Nephron (organoid): Measurements from ENCODE around the gene ZNF407.

ENCODE experiments used
- H3K27ac Mint-ChIP-seq, 3 experiments: 2 replicates each; pipeline ENCODE4 v1.8.0; 2020; ENCODE audit warnings: mixed read lengths in 3 of 3, mild to moderate bottlenecking in 2 of 3, moderate library complexity in 1 of 3
- H3K27me3 Mint-ChIP-seq: 2 replicates; pipeline ENCODE4 v1.8.0; 2021; ENCODE audit warnings: low read depth, mild to moderate bottlenecking, moderate library complexity, mixed read lengths
- H3K36me3 Mint-ChIP-seq: 2 replicates; pipeline ENCODE4 v1.8.0; 2020; ENCODE audit warnings: low read depth, mixed read lengths
- H3K4me1 Mint-ChIP-seq: 2 replicates; pipeline ENCODE4 v1.8.0; 2020; ENCODE audit warnings: mixed read lengths
- H3K4me3 Mint-ChIP-seq, 3 experiments: 2 replicates each; pipeline ENCODE4 v1.8.0; 2020; ENCODE audit warnings: mild to moderate bottlenecking in 3 of 3, mixed read lengths in 3 of 3, moderate library complexity in 2 of 3
- H3K9me3 Mint-ChIP-seq: 2 replicates; pipeline ENCODE4 v1.8.0; 2020; ENCODE audit warnings: mixed read lengths
- TF ChIP-seq, protein P1 (sequence below), 3 experiments: fragments of 200-600 bp; sonication (generic); IDR thresholded peaks; one replicate each; pipeline ENCODE4 v1.5.0; 2021; ENCODE audit warnings: antibody characterized with exemption in 3 of 3; ENCODE audit not compliant: unreplicated experiment in 3 of 3

ZNF407 gene

DNA sequence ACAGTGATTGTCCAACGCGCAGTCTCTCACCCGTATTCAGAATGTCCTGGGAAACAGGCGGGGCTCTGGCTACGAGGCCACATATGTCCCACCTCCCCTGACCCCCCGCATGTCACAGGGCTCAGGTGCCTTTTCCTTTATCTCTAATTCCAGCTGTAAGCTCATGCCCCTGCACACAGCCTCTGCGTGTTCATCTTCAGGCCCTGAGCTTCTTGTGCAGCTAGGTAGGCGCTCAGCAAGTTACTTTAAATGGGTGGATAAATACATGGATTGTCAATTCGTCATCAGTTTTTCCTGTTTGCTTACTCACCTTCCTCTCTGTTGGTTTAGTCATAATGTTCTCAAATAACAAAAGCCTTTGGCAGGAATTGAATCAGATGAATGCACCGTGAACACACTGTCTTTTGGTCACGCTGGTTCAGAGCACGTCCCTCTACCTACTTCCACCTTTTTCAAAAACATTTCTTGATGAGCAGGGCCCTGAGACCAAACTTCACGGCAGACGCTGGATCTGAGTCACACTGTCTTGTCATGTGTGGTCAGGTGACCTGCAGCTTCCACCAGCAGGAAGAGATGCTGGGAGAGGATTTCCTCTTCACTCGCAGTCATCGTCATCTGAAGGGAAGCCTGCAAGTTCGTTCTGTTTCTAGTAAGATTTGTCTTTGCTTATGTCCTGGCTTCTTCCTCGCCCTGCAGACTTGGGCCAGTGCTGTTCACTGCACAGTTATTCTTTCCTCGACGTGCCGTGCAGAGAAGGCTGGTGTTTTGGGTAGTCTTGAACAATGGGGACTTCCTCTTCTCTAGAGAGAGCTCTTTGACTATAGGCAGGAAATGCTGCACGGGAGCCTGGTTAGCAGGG lies 473.2 kb downstream of the ZNF407 start:
- Mint-ChIP-seq H3K27ac (peak overlapping the region; percentile 66 to 79 (median 69)), H3K4me1 (peaks cover 31% of the 10 kb centered on the region), H3K9me3 (peaks cover 2% of the 10 kb centered on the region), H3K36me3 (peaks cover under 1% of the 10 kb centered on the region), H3K27me3 (no peaks in the 10 kb centered on the region), H3K4me3 (no peak overlapping the region)
- TF ChIP-seq, protein P1, sequence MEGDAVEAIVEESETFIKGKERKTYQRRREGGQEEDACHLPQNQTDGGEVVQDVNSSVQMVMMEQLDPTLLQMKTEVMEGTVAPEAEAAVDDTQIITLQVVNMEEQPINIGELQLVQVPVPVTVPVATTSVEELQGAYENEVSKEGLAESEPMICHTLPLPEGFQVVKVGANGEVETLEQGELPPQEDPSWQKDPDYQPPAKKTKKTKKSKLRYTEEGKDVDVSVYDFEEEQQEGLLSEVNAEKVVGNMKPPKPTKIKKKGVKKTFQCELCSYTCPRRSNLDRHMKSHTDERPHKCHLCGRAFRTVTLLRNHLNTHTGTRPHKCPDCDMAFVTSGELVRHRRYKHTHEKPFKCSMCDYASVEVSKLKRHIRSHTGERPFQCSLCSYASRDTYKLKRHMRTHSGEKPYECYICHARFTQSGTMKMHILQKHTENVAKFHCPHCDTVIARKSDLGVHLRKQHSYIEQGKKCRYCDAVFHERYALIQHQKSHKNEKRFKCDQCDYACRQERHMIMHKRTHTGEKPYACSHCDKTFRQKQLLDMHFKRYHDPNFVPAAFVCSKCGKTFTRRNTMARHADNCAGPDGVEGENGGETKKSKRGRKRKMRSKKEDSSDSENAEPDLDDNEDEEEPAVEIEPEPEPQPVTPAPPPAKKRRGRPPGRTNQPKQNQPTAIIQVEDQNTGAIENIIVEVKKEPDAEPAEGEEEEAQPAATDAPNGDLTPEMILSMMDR (IDR thresholded peaks at IDR 0.05; ENCODE audit: unreplicated experiment in 3 of 3): no peak

DNA sequence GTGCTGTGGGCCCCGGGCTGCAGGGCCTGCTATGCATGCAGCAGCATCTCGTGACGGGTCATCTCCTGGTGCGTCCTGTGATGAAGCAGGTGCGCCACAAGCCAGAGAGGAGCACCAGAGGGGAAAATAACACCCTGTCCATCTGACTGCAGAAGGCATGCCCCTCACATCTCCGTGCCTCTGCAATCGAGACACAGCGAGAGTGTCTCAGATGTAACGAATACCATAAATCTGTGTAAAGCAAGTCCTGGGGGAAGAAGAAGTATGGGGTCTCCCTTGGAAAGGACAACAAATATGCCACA lies 473.8 kb downstream of the ZNF407 start:
- Mint-ChIP-seq H3K4me1 (peaks cover 30% of the 10 kb centered on the region), H3K4me3 (no peak overlapping the region), H3K9me3 (peaks cover 4% of the 10 kb centered on the region), H3K27ac (peak overlapping the region; percentile 66 to 79 (median 69)), H3K36me3 (no peaks in the 10 kb centered on the region), H3K27me3 (no peaks in the 10 kb centered on the region)
- TF ChIP-seq, protein P1 (IDR thresholded peaks at IDR 0.05; ENCODE audit: unreplicated experiment in 3 of 3): no peak

DNA sequence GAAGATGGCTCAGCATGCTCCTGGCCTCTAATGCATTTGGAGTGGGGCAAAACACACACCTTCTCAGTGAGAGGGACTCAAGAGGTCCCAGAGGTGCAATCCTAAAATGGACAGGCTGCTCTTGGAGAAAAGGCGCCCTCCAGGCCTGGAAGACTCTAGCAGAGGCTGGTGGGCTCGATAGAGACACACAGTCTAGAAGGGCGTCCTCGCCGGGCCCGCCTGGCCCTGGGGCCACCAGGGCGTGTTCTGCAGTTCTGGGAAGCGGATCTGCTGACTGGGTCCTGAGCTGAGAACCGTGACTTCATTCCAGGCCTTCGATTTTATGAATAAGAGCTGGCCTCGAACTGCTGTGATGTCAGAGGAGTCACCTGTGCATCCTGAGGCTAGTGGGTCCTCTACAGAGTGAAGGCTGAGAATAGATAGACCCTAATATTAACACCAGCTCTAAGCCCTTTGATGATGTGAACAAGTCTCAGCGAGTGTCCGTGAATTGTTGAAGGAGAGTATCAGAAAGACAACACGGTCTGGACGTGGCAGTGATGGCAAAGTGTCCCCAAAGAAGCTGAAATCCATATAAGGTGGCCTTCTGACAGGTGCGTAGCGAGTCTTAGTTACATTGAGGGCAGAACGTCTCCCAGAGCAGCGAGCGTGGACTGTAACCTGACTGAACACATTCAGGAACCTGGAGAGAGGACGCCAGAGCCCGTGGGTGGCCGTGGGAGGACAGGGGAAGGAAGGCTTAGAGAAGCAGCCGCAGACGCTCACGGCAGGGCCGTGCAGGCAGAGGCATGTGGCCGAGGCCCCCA lies 474.4 kb downstream of the ZNF407 start:
- Mint-ChIP-seq H3K4me1 (peaks cover 30% of the 10 kb centered on the region), H3K27me3 (no peaks in the 10 kb centered on the region)

DNA sequence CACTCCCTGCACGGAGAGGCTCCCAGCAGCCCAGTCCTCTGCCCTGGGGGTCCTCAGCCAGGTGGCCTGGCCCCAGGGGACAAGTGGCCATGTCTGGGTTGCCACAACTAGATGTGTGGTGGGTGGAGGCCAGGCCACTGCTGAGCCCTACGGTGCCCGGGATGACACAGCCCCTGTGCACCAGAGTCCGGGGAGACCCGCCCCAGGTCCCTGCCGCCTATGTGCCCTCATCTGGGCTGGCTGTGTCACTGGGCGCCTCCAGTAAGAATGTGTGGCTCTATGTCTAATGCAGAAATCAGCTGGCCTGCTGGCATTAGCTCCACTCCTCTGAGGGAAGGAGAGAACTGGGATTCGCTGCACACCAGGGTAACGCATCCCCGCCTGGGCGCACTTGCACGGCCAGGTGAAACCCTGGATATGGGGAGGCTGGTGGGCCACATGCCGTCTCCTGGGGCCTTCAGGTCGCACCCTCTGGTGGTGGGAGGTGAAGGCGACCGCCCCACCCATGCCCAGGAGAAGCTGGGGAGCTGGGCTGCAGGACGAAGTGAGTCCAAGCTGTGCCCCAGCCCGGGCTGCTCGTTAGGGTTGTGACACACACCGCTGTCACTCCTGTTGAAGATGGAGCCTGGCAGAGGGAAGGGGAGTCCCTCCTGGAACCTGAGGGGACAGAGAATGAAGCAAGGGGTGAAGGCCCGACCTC lies 475.2 kb downstream of the ZNF407 start:
- H3K27me3 Mint-ChIP-seq: no peaks in the 10 kb centered on the region
- peaks cover 30% of the 10 kb centered on the region for H3K4me1 Mint-ChIP-seq
- no peak overlapping the region for H3K27ac Mint-ChIP-seq
- H3K9me3 Mint-ChIP-seq: peaks cover 10% of the 10 kb centered on the region
- TF ChIP-seq, protein P1 (IDR thresholded peaks at IDR 0.05; ENCODE audit: unreplicated experiment in 3 of 3): no peak
- no peaks in the 10 kb centered on the region for H3K36me3 Mint-ChIP-seq
- no peak overlapping the region for H3K4me3 Mint-ChIP-seq

More for the DNA sequence above, 474.4 kb downstream of the ZNF407 start:
- Mint-ChIP-seq H3K36me3 (no peaks in the 10 kb centered on the region), H3K4me3 (no peak overlapping the region), H3K9me3 (peaks cover 7% of the 10 kb centered on the region), H3K27ac (no peak overlapping the region)
- TF ChIP-seq, protein P1 (IDR thresholded peaks at IDR 0.05; ENCODE audit: unreplicated experiment in 3 of 3): no peak

DNA sequence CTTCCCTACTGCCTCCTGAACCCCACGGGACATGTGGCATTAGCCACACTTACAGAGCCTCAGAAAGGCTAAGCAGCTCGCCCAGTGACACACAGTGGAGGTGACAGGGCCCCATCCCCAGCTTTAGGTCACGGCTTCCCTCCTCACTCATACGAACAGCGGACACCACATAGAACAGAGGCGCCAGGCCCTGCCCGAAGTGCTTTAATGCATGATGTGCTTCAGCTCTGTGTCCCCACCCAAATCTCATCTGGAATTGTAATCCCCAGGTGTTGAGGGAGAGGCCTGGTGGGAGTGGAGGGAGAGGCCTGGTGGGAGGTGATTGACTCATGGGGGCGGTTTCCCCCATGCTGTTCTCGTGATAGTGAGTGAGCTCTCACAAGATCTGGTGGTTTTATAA lies 476.0 kb downstream of the ZNF407 start:
- H3K4me3 Mint-ChIP-seq: no peak overlapping the region
- TF ChIP-seq, protein P1 (IDR thresholded peaks at IDR 0.05; ENCODE audit: unreplicated experiment in 3 of 3): no peak
- peaks cover 22% of the 10 kb centered on the region for H3K4me1 Mint-ChIP-seq
- H3K27me3 Mint-ChIP-seq: no peaks in the 10 kb centered on the region
- H3K27ac Mint-ChIP-seq: no peak overlapping the region
- H3K36me3 Mint-ChIP-seq: no peaks in the 10 kb centered on the region
- peaks cover 16% of the 10 kb centered on the region for H3K9me3 Mint-ChIP-seq
